ENCODE data around the gene PLCH1.

Gene PLCH1

DNA sequence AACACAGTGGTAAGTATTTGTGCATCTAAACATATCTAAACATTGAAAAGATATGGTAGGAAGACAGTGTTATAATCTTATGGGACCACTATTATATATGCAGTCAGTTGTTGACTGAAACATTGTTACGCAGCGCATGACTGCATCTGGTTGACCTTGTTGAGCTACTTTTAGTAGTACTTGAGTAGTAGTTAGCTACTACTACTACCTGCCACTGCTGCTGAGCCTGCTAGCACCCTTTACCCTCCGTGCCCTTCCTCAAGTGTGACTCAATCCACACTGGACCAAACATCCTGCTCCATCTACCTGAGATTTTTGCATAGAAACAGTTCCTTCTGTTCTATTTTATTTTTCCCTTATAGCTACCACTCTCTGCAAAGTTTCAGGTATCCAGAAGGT lies 327.8 kb downstream of the PLCH1 start:
- no peaks in the 10 kb centered on the region for H3K36me3 ChIP-seq (ENCODE audit: control insufficient read depth in 2 of 2, insufficient read depth in 1 of 2, low read length in 2 of 2)
- no peaks in the 10 kb centered on the region for H3K9me3 ChIP-seq (ENCODE audit: control insufficient read depth, insufficient read depth, low read depth, low read length)
- no peak overlapping the region for H3K27ac ChIP-seq (ENCODE audit: extremely low read depth, low read depth, low read length)
- H3K4me1 ChIP-seq (ENCODE audit: control insufficient read depth, insufficient read depth, low read length): no peaks in the 10 kb centered on the region
- CTCF ChIA-PET: interaction anchor here (1.3 to 1.4 kb wide), 2 partner anchors 33 to 285 kb away, joined by 4 read pairs; no protein-coding TSS in a partner anchor
- TF ChIP-seq, protein P1, sequence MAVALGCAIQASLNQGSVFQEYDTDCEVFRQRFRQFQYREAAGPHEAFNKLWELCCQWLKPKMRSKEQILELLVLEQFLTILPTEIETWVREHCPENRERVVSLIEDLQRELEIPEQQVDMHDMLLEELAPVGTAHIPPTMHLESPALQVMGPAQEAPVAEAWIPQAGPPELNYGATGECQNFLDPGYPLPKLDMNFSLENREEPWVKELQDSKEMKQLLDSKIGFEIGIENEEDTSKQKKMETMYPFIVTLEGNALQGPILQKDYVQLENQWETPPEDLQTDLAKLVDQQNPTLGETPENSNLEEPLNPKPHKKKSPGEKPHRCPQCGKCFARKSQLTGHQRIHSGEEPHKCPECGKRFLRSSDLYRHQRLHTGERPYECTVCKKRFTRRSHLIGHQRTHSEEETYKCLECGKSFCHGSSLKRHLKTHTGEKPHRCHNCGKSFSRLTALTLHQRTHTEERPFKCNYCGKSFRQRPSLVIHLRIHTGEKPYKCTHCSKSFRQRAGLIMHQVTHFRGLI (tag by site-specific recombination; IDR thresholded peaks at IDR 0.05): no peak
- TF ChIP-seq ZNF302 (tag by site-specific recombination; IDR thresholded peaks at IDR 0.05; ENCODE audit: low read depth) (no peak), KLF10 (tag by site-specific recombination; IDR thresholded peaks at IDR 0.05) (no peak), ZNF16 (tag by site-specific recombination; IDR thresholded peaks at IDR 0.05; ENCODE audit: low read depth) (no peak)
- no peak overlapping the region for H3K4me3 ChIP-seq (ENCODE audit: low read depth, low read length)
- POLR2A ChIA-PET: no interaction called here

- POLR2A ChIA-PET: no interaction called here
- CTCF ChIA-PET: interaction anchor here (1.3 kb wide), 1 partner anchor 33 kb away, joined by 4 read pairs; no protein-coding TSS in a partner anchor
These were observed 328.3 kb downstream of the PLCH1 start for GRCh38 chr3:155416500-155417118.

DNA sequence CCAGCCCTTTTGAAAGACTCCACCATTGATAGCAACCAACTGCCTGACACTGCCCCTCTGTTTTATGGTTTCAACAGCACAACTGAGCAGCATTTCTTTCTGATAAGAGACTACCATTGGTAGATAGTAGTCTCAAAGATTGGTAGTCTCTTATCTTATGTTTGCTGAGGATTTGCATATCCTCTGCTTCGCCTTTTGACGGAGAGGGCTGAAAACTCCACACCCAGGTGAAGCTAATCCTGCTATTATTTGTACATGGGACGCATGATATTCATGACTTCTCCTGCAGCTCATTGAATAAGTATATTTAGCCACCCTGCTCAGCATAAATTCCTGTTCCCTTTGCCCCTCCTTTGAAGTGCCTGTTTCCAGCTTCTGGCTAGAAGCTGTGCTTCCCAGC lies 332.0 kb downstream of the PLCH1 start:
- CTCF ChIA-PET: interaction anchor here (0.7 kb wide), 1 partner anchor 673 kb away, joined by 3 read pairs; no protein-coding TSS in a partner anchor
- Histone ChIP-seq H3K27ac (ENCODE audit: extremely low read depth, low read depth, low read length) (no peak overlapping the region), H3K9me3 (ENCODE audit: control insufficient read depth, insufficient read depth, low read depth, low read length) (no peaks in the 10 kb centered on the region), H3K36me3 (ENCODE audit: control insufficient read depth in 2 of 2, insufficient read depth in 1 of 2, low read length in 2 of 2) (no peaks in the 10 kb centered on the region), H3K4me3 (ENCODE audit: low read depth, low read length) (no peak overlapping the region), H3K4me1 (ENCODE audit: control insufficient read depth, insufficient read depth, low read length) (no peaks in the 10 kb centered on the region)
- TF ChIP-seq BCL11B (tag by site-specific recombination; IDR thresholded peaks at IDR 0.05; ENCODE audit: low read depth) (no peak), ZNF146 (tag by site-specific recombination; IDR thresholded peaks at IDR 0.05) (no peak), ZNF112 (tag by site-specific recombination; IDR thresholded peaks at IDR 0.05) (no peak), ZNF292 (tag by site-specific recombination; IDR thresholded peaks at IDR 0.05; ENCODE audit: borderline replicate concordance, low read depth) (no peak), ZNF654 (tag by site-specific recombination; IDR thresholded peaks at IDR 0.05; ENCODE audit: low read depth) (no peak), KLF8 (tag by site-specific recombination; IDR thresholded peaks at IDR 0.05) (no peak), ZNF48 (tag by site-specific recombination; IDR thresholded peaks at IDR 0.05) (no peak)
- TF ChIP-seq, protein P2, sequence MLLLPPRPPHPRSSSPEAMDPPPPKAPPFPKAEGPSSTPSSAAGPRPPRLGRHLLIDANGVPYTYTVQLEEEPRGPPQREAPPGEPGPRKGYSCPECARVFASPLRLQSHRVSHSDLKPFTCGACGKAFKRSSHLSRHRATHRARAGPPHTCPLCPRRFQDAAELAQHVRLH (tag by site-specific recombination; IDR thresholded peaks at IDR 0.05): no peak
- POLR2A ChIA-PET: no interaction called here

More at GRCh38 chr3:155416500-155417118, 328.3 kb downstream of the PLCH1 start:
- Histone ChIP-seq H3K27ac (ENCODE audit: extremely low read depth, low read depth, low read length) (no peak overlapping the region), H3K36me3 (ENCODE audit: control insufficient read depth in 2 of 2, insufficient read depth in 1 of 2, low read length in 2 of 2) (no peaks in the 10 kb centered on the region), H3K9me3 (ENCODE audit: control insufficient read depth, insufficient read depth, low read depth, low read length) (no peaks in the 10 kb centered on the region), H3K4me3 (ENCODE audit: low read depth, low read length) (no peak overlapping the region), H3K4me1 (ENCODE audit: control insufficient read depth, insufficient read depth, low read length) (no peaks in the 10 kb centered on the region)
- no peak for TF ChIP-seq ZNF416 (tag by site-specific recombination; IDR thresholded peaks at IDR 0.05)
- no peak for TF ChIP-seq ZNF785 (tag by site-specific recombination; IDR thresholded peaks at IDR 0.05)
- TF ChIP-seq ZNF704 (tag by site-specific recombination; IDR thresholded peaks at IDR 0.05): no peak
- TF ChIP-seq ZNF433 (tag by site-specific recombination; IDR thresholded peaks at IDR 0.05; ENCODE audit: low read depth): no peak
- no peak for TF ChIP-seq ZNF621 (tag by site-specific recombination; IDR thresholded peaks at IDR 0.05)
- TF ChIP-seq ZNF24 (tag by site-specific recombination; IDR thresholded peaks at IDR 0.05): no peak
